ENCODE results near the gene LDLRAP1.
"Not testable (repeated sequence)": the region's sequence is repeated elsewhere in the genome, so short reads cannot be mapped to it uniquely, and the experiment has no call there.

DNA sequence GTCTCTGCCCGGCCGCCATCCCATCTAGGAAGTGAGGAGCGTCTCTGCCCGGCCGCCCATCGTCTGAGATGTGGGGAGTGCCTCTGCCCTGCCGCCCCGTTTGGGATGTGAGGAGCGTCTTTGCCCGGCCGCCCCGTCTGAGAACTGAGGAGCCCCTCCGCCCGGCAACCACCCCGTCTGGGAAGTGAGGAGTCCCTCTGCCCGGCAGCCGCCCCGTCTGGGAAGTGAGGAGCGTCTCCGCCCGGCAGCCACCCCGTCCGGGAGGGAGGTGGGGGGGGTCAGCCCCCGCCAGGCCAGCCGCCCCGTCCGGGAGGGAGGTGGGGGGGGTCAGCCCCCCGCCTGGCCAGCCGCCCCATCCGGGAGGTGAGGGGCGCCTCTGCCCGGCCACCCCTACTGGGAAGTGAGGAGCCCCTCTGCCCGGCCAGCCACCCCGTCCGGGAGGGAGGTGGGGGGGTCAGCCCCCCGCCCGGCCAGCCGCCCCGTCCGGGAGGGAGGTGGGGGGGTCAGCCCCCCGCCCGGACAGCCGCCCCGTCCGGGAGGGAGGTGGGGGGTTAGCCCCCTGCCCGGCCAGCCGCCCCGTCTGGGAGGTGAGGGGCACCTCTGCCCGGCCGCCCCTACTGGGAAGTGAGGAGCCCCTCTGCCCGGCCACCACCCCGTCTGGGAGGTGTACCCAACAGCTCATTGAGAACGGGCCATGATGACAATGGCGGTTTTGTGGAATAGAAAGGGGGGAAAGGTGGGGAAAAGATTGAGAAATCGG, 60.6 kb downstream of the LDLRAP1 start:
- not testable (repeated sequence) for TF ChIP-seq SUZ12 (IDR thresholded peaks at IDR 0.05; ENCODE audit: extremely low read depth, insufficient read depth, insufficient read length); YY1 (IDR thresholded peaks at IDR 0.05; ENCODE audit: insufficient read depth, insufficient read length)

Data from NT2/D1 (cell line).